Ectodermal cell (in vitro differentiated cells): ENCODE data around the gene SLC66A2.
"Not testable (repeated sequence)": the region's sequence is repeated elsewhere in the genome, so short reads cannot be mapped to it uniquely, and the experiment has no call there.

ENCODE experiments used
- H3K27ac ChIP-seq: 2 replicates; pipeline ENCODE4 v1.7.0; 2013; ENCODE audit warnings: mild to moderate bottlenecking, low read depth, low read length; ENCODE audit not compliant: insufficient read depth, poor library complexity, severe bottlenecking
- H3K27me3 ChIP-seq: 2 replicates; pipeline ENCODE4 v1.7.0; 2013; ENCODE audit warnings: mild to moderate bottlenecking, low read length; ENCODE audit not compliant: insufficient read depth, control insufficient read depth, poor library complexity, severe bottlenecking
- H3K36me3 ChIP-seq: one replicate; pipeline ENCODE4 v1.7.0; 2013; ENCODE audit warnings: low read length; ENCODE audit not compliant: control insufficient read depth, insufficient read depth
- H3K4me1 ChIP-seq: one replicate; pipeline ENCODE4 v1.7.0; 2013; ENCODE audit warnings: low read length; ENCODE audit not compliant: control insufficient read depth, insufficient read depth
- H3K4me3 ChIP-seq: 2 replicates; pipeline ENCODE4 v1.7.0; 2013; ENCODE audit warnings: low read depth, low read length, control low read depth; ENCODE audit not compliant: insufficient read depth
- H3K9me3 ChIP-seq: 2 replicates; pipeline ENCODE4 v1.7.0; 2013; ENCODE audit warnings: mild to moderate bottlenecking, low read length, moderate library complexity; ENCODE audit not compliant: control insufficient read depth
- WGBS, 2 experiments: methylation state at CpG; one replicate each; pipeline ENCODE4 v1.1.7; 2013; ENCODE audit warnings: missing lambda C conversion rate in 2 of 2; 5-methylcytosine and 5-hydroxymethylcytosine counted together

SLC66A2 gene

DNA sequence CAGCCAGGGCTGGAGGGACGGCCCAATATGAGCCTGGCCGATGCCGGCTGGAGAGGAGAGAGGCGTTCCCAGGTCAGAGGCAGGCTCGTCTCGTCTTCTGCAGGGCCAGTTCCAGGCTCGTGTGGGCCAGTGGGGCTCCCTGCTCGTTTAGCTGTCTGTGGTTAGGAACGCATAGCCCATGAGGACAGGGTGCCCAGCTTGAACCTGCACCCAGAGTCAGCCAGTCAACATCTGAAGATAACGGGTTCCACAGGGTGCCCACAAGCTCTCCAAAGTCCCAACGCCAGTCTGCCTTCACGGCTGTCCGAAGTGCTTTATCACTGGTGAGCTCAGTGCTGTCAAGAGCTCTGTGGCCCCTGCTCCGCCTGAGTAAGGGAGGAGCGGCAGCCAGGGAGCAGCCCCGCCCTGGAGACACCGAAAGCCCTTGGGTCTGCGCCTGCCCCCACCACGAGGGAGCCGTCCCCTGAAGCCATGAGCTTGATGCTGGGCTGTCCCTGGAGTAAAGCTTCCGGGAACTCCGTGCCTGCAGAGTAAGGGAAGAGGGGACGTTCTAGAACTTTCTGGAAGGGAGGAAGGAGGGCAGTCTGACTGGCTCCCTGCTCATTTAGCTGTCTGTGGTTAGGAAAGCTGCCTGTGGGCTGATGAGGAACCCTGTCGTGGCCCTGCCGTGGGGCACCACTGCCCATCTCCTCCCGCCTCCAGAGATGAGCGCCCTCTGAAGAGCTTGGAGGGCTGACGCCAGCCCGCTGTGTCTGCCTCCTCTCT is 10.3 kb upstream of the SLC66A2 start:
- peaks cover 36% of the 10 kb centered on the region for H3K4me1 ChIP-seq
- no peak overlapping the region for H3K27ac ChIP-seq
- no peaks in the 10 kb centered on the region for H3K36me3 ChIP-seq
- H3K9me3 ChIP-seq: no peaks in the 10 kb centered on the region
- WGBS, 2 experiments: 81% methylated on average over 29 of the region's 29 CpGs
- H3K27me3 ChIP-seq: peaks cover 43% of the 10 kb centered on the region
- no peak overlapping the region for H3K4me3 ChIP-seq

DNA sequence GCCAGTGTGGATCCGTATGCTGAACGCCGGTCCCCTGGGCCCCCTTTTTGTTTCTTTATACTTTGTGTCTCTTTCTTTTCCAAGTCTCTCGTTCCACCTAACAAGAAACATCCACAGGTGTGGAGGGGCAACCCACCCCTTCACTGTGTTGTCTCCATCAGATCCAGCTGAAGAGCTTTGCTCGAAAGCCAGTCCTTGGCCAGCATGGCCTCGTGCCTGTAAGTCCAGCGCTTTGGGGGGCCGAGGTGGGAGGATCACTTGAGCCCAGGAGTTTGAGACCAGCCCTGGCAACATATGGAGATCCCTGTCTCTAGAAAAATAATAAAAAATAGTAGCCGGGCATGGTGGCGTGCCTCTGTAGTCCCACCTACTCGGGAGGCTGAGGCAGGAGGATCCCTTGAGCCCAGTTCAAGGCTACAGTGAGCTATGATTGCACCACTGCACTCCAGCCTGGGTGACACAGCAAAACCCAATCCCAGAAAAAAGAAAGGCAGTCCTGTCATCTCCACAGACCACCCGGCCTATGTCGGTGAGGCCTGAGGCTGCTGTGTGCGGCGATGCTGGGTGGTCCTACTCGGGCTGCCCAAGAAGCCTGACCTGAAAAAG is 9.6 kb upstream of the SLC66A2 start:
- H3K27me3 ChIP-seq: peaks cover 48% of the 10 kb centered on the region
- H3K36me3 ChIP-seq: no peaks in the 10 kb centered on the region
- peaks cover 36% of the 10 kb centered on the region for H3K4me1 ChIP-seq
- H3K27ac ChIP-seq: no peak overlapping the region
- H3K9me3 ChIP-seq: no peaks in the 10 kb centered on the region
- no peak overlapping the region for H3K4me3 ChIP-seq
- 87 to 88% methylated on average over 16 of the region's 16 CpGs for WGBS, 2 experiments

DNA sequence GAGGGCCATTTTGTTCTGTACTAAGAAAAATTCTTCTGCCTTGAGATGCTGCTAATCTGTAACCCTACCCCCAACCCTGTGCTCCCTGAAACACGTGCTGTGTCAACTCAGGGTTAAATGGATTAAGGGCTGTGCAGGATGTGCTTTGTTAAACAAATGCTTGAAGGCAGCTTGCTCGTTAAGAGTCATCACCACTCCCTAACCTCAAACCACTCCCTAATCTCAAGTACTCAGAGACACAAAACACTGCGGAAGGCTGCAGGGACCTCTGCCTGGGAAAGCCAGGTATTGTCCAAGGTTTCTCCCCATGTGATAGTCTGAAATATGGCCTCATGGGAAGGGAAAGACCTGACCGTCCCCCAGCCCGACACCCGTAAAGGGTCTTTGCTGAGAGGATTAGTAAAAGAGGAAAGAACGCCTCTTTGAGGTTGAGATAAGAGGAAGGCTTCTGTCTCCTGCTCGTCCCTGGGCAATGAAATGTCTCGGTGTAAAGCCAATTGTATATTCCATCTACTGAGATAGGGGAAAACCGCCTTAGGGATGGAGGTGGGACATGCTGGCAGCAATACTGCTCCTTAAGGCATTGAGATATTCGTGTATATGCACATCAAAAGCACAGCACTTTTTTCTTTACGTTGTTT is 8.8 kb upstream of the SLC66A2 start:
- peaks cover 35% of the 10 kb centered on the region for H3K4me1 ChIP-seq
- H3K27me3 ChIP-seq: peaks cover 54% of the 10 kb centered on the region
- H3K4me3 ChIP-seq, H3K36me3 ChIP-seq, H3K9me3 ChIP-seq: not testable (repeated sequence)
- 13 to 17% methylated on average over 10 to 11 of the region's 12 CpGs for WGBS, 2 experiments
- H3K27ac ChIP-seq: peak overlapping the region; percentile 36

GRCh38 chr18:79958981-79959380 is 7.5 kb upstream of the SLC66A2 start:
- Histone ChIP-seq H3K9me3 (no peaks in the 10 kb centered on the region), H3K27ac (no peak overlapping the region), H3K4me1 (peaks cover 25% of the 10 kb centered on the region), H3K4me3 (no peak overlapping the region), H3K36me3 (no peaks in the 10 kb centered on the region), H3K27me3 (peaks cover 58% of the 10 kb centered on the region)
- 98 to 100% methylated on average over 2 of the region's 2 CpGs for WGBS, 2 experiments

GRCh38 chr18:79956276-79956675 is 4.8 kb upstream of the SLC66A2 start:
- no peak overlapping the region for H3K27ac ChIP-seq
- H3K36me3 ChIP-seq: no peaks in the 10 kb centered on the region
- no peak overlapping the region for H3K4me3 ChIP-seq
- 87 to 94% methylated on average over 2 of the region's 2 CpGs for WGBS, 2 experiments
- H3K9me3 ChIP-seq: no peaks in the 10 kb centered on the region
- peaks cover 26% of the 10 kb centered on the region for H3K4me1 ChIP-seq
- peaks cover 57% of the 10 kb centered on the region for H3K27me3 ChIP-seq

- Histone ChIP-seq H3K4me1 (peaks cover 18% of the 10 kb centered on the region), H3K27ac (no peak overlapping the region), H3K9me3 (no peaks in the 10 kb centered on the region), H3K4me3 (no peak overlapping the region), H3K27me3 (peaks cover 53% of the 10 kb centered on the region), H3K36me3 (no peaks in the 10 kb centered on the region)
- WGBS, 2 experiments: 90 to 91% methylated on average over 12 of the region's 12 CpGs
Measured at GRCh38 chr18:79955302-79956075, 4.0 kb upstream of the SLC66A2 start.

GRCh38 chr18:79954791-79955190 is 3.3 kb upstream of the SLC66A2 start:
- H3K9me3 ChIP-seq: no peaks in the 10 kb centered on the region
- H3K27ac ChIP-seq: no peak overlapping the region
- H3K27me3 ChIP-seq: peaks cover 60% of the 10 kb centered on the region
- peaks cover 13% of the 10 kb centered on the region for H3K4me1 ChIP-seq
- WGBS, 2 experiments: 71 to 79% methylated on average over 5 of the region's 5 CpGs
- no peak overlapping the region for H3K4me3 ChIP-seq
- H3K36me3 ChIP-seq: no peaks in the 10 kb centered on the region

DNA sequence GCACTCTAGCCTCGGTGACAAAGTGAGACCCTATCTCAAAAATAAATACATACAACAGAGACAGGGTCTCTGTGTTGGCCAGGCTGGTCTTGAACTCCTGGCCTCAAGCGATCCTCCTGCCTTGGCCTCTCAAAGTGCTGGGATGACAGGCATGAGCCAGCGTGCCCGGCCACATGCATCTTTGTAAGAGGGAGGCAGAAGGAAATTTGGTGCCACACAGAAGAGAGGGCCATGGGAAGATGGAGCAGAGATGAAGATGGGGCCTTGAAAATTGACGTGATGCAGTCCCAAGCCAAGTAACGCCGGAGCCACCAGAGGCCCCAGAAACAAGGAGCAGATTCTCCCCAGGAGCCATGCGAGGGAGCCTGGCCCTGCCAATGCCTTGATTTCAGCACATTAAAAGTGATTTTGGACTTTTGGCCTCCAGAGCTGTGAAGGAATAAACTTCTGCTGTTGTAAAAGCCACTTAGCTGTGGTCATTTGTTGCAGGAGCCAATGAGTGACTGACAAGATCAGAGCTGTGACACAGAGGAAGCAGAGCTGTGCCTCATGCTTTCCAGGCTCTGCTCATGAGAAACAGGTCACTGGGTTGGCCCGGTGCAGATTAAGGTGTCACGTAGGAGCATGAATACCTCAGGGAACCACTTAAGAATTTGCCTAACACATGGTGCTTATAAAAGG is 2.7 kb upstream of the SLC66A2 start:
- no peak overlapping the region for H3K27ac ChIP-seq
- WGBS, 2 experiments: 87 to 89% methylated on average over 10 of the region's 10 CpGs
- H3K27me3 ChIP-seq: peaks cover 61% of the 10 kb centered on the region

DNA sequence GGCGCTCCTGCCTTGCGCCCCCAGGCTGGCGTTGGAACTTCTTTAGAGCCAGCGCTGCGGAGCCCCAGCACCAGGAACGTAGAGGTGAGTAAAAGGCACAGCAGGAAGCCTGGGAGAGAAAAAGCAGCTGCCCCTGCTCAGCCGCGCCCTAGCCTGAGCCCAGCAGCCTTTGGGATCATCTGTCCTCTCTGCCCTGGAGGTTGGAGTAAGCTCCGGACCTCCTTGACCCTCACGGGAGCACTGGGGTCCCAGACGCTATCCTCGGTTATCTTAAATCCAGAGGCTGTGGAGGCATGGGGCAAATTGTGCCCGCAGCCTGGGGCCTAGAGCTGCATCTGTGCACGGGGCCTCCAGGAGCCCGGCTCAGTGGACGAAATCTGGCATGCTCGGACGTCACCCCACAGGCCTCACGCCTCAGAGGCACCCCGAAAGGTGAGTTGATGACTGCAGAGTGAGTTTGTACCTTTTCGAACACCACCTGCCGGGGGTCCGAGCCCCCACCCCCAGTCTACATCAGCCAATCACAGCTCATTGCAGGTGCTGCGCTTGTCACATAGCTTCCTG is 1.6 kb upstream of the SLC66A2 start:
- WGBS, 2 experiments: 31 to 32% methylated on average over 24 of the region's 24 CpGs
- H3K36me3 ChIP-seq: no peaks in the 10 kb centered on the region
- peaks cover 61% of the 10 kb centered on the region for H3K27me3 ChIP-seq
- H3K27ac ChIP-seq: no peak overlapping the region
- no peaks in the 10 kb centered on the region for H3K9me3 ChIP-seq
- H3K4me1 ChIP-seq: peaks cover 10% of the 10 kb centered on the region
- no peak overlapping the region for H3K4me3 ChIP-seq

More for the DNA sequence above, 2.7 kb upstream of the SLC66A2 start:
- peaks cover 10% of the 10 kb centered on the region for H3K4me1 ChIP-seq
- no peaks in the 10 kb centered on the region for H3K36me3 ChIP-seq
- H3K4me3 ChIP-seq: no peak overlapping the region
- H3K9me3 ChIP-seq: no peaks in the 10 kb centered on the region
